Urinary bladder (tissue), 4 donors: ENCODE data around the gene HES5. TPM values are rescaled to one million over a fixed set of nuclear protein-coding genes. Genes with fewer than 3 reads are reported as not detected.

ENCODE experiments used
- DNase-seq: peaks from one replicate; pipeline ENCODE4 v3.0.0-alpha.2; 2015; ENCODE audit errors: extremely low spot score
- H3K27ac ChIP-seq: one replicate; pipeline ENCODE4 v1.5.1; 2013; ENCODE audit warnings: low read depth, mild to moderate bottlenecking, moderate library complexity
- H3K36me3 ChIP-seq: one replicate; pipeline ENCODE4 v1.6.1; 2013; ENCODE audit warnings: mild to moderate bottlenecking, moderate library complexity; ENCODE audit not compliant: insufficient read depth
- H3K4me1 ChIP-seq: one replicate; pipeline ENCODE4 v1.6.1; 2013; ENCODE audit warnings: mild to moderate bottlenecking, moderate library complexity; ENCODE audit not compliant: insufficient read depth
- H3K4me3 ChIP-seq: one replicate; pipeline ENCODE4 v1.5.1; 2013; ENCODE audit warnings: low read depth, low read length
- WGBS: extraction: QIAGEN DNeasy Blood & Tissue Kit; methylation state at CpG from one replicate; pipeline ENCODE4 v1.1.7; 2013; 5-methylcytosine and 5-hydroxymethylcytosine counted together
- polyA plus RNA-seq: library from polyadenylated mRNA; stranded (reverse); fragments of 200-250 nt; gene quantifications from one replicate; pipeline ENCODE4 v1.2.3, GENCODE V29; 2013
- total RNA-seq: library from RNA; depleted of rRNA; stranded (reverse); fragments of >200 nt; gene quantifications from one replicate; pipeline ENCODE4 v1.2.3, GENCODE V29; 2014
- donor health status: healthy with polysubstance abuse.
- donor health status: healthy.

Gene HES5
- total and polyA plus RNA-seq, 2 donors = 0.42 to 2.5 TPM

- Histone ChIP-seq H3K36me3 (peaks cover 22% of the 10 kb centered on the region), H3K4me3 (no peak overlapping the region), H3K27ac (no peak overlapping the region), H3K4me1 (no peaks in the 10 kb centered on the region)
- WGBS = 90% methylated on average over 11 of the region's 11 CpGs
- no peak for DNase-seq
These were observed 14.3 kb downstream of the HES5 start for GRCh38 chr1:2515763-2516080.

DNA sequence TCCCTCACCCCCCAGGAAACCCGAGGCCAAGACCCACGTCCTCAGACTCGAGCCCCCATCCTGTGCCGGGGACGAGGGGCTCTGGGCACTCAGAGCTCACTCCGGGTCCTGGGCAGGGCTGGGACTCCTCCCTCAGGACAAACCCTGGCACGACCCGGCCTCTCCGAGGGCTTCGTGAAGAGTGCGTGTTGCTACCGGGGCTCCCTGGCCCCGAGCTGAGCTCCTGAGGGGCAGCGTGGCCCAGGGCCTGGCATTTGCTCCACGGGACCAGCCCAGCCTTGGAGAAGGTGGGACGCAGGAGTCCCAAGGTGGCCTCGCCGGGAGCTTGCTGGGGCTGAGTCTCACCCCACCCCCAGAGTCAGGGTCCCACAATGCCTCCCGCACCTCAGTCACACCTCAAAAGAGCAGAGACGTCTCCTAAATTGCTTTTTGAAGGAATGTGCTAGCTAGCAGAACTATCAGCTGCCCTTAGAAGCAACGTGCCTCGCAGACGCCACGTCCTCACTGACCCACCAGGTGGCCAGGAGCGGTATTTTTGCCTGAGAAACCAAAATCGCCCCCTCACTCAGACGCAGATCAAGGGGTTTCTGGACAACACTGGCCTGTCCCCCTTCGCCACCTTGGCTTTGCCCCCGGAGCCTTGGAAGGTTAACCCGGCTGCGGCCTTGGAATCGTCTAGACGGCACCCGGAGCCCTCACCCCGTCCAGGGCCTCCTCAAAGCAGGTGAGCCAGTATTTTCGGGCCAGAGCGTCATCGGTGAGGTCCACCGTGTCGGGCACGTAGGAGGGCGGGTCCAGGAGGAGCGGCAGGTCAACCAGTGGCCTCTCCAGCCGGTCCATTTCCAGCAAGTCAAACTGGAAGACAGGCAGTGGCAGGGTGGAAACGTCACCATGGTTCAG is 14.9 kb downstream of the HES5 start:
- Histone ChIP-seq H3K36me3 (peaks cover 25% of the 10 kb centered on the region), H3K4me3 (no peak overlapping the region), H3K4me1 (no peaks in the 10 kb centered on the region), H3K27ac (no peak overlapping the region)
- 91% methylated on average over 45 of the region's 45 CpGs for WGBS
- DNase-seq = no peak

GRCh38 chr1:2513939-2514652 is 16.0 kb downstream of the HES5 start:
- 93% methylated on average over 43 of the region's 43 CpGs for WGBS
- H3K36me3 ChIP-seq = peaks cover 24% of the 10 kb centered on the region
- no peak overlapping the region for H3K4me3 ChIP-seq
- no peak overlapping the region for H3K27ac ChIP-seq
- DNase-seq = no peak
- H3K4me1 ChIP-seq = no peaks in the 10 kb centered on the region

DNA sequence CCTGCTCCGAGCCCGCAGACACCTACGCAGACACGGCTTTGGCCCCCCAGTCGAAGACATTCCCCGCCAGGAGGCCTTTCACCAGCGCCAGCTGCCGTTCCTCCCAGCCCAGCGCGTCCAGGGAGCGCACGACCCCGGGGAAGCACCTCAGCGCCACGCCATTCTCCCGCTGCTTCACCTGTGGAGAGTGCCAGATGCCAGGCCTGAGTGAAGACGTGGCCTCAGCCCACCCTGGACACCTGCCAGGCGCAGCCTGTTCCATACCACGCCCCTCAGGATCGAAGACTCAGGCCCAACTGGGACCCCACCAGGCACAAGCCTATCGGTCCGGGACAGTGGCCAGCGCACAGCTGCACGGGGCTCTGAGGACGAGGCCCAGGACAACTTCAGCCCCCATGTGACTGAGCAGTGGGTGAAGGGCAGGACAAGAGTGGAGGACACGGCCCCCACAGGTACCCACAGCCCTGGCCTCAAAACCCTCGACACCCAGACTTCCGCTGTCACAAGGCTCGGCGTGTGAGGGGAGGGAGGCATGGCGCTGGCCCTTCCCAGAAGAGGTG is 17.1 kb downstream of the HES5 start:
- WGBS = 91% methylated on average over 31 of the region's 31 CpGs
- Histone ChIP-seq H3K27ac (no peak overlapping the region), H3K4me3 (no peak overlapping the region), H3K36me3 (peaks cover 24% of the 10 kb centered on the region), H3K4me1 (no peaks in the 10 kb centered on the region)
- no peak for DNase-seq

DNA sequence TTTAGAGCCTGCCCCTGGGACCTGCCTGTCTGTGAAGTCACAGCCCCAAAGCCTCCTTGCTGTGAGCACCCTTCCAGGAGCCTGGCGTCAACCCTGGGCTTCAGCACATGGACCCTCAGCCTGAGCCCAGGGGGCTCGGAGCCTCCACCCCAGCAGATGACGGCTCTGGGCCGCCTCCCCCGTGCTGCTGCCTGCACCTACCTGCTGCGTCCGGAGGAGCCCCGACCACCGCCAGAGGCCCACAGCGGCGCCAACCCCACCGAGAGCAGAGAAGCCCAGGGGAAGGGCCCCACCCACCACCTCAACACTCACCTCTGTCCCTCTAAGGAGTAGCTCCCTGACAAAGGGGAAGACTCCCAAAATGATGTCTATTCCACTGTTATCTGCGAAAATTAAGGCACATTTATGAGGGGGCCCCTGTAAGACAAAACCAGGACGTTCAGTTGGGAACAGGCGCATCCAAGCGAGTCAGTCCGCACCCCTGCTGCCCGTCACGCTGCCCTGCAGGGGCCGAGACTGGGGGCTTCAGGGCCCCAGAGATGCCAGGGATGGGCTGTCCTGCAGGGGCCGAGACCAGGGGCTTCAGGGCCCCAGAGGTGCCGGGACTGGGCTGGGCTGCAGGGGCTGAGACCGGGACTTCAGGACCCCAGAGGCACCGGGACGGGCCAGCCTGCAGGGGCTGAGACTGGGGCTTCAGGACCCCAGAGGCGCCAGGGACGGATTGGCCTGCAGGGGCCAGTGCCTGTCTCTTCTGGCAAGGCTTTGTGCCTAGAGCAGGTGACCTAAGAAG is 19.5 kb downstream of the HES5 start:
- Histone ChIP-seq H3K27ac (no peak overlapping the region), H3K4me3 (no peak overlapping the region), H3K4me1 (no peaks in the 10 kb centered on the region), H3K36me3 (peaks cover 17% of the 10 kb centered on the region)
- 92% methylated on average over 27 of the region's 27 CpGs for WGBS
- DNase-seq = no peak

- DNase-seq = no peak
- peaks cover 17% of the 10 kb centered on the region for H3K36me3 ChIP-seq
- H3K4me1 ChIP-seq = no peaks in the 10 kb centered on the region
- no peak overlapping the region for H3K4me3 ChIP-seq
- WGBS = 92% methylated on average over 11 of the region's 11 CpGs
- H3K27ac ChIP-seq = no peak overlapping the region
These were observed 20.5 kb downstream of the HES5 start for GRCh38 chr1:2509589-2509988.

DNA sequence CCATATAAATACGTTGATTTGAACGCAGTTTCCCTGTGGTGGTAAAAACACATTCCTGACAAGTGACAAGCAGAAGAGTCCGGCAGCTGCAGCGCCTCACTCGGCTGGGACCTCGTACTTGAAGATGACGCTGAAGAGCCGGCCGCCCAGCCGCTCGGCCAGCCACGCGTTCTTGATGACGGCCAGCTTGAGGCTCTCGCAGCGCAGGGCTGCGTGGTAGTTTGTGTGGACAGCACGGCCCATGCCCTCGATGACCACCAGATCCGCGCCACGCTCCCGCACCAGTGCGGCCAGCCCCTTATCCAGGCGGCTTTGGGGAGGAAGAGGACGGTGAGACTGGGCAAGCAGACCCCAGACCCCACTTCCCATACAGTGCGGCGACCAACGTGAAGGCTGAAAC is 21.3 kb downstream of the HES5 start:
- DNase-seq = no peak
- Histone ChIP-seq H3K36me3 (peaks cover 17% of the 10 kb centered on the region), H3K27ac (no peak overlapping the region), H3K4me1 (no peaks in the 10 kb centered on the region), H3K4me3 (no peak overlapping the region)
- WGBS = 92% methylated on average over 29 of the region's 29 CpGs

GRCh38 chr1:2508180-2508579 is 21.9 kb downstream of the HES5 start:
- no peak for DNase-seq
- H3K4me3 ChIP-seq = no peak overlapping the region
- peaks cover 17% of the 10 kb centered on the region for H3K36me3 ChIP-seq
- H3K27ac ChIP-seq = no peak overlapping the region
- H3K4me1 ChIP-seq = no peaks in the 10 kb centered on the region
- 87% methylated on average over 24 of the region's 24 CpGs for WGBS

DNA sequence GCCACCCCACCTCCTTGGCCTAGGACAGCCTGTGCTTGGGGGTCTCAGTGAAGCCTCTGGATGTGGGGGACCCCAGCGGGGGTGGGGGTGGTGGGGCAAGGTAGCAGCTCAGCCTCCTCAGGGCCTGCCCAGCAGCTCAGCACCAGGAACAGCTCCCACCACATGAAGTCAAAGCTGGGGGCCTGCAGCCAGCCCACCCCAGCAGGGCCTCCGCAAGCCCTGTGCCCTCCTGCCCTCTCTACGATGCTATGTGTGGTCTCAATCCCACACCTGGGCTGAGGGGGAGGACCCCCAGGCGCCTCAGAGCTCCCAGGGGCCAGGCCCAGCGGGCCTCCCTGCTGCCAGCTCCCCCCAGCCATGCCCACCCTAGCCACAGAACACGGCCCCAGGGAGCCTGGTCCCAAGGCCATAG is 22.3 kb downstream of the HES5 start:
- peaks cover 17% of the 10 kb centered on the region for H3K36me3 ChIP-seq
- no peak overlapping the region for H3K4me3 ChIP-seq
- no peak for DNase-seq
- no peaks in the 10 kb centered on the region for H3K4me1 ChIP-seq
- WGBS = 84% methylated on average over 6 of the region's 6 CpGs
- no peak overlapping the region for H3K27ac ChIP-seq

DNA sequence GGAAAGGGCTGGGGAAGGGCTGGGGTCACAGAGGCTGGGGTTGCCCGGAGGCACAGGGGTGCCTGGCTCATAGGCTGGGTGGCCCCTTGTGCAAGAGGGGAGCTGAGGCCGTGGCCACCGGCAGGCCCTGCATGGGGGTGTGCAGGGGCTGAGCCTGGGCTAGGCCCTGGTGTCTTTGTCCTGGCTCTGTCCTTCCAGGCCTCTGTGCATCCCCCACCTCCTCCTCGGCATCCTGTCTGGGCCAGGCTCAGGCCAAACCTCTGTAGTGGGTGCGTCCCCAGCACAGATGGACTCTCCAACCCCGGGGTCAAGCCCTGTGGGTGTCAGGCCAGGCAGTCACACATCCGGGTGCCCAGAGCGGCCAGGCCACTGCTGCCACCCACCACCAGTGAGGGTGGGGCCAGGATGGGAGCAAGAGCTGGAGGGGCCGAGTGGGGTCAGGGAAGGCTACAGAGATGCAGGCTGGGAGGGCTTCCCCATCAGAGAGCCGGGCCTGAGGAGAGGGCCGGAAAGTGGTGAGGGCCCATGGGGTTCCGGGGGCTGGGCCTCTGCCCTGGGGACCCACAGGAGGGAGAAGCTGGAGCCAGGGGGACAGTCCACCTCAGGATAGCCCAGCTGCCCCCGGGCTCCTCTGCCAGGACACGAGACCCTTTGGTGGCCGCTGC is 23.0 kb downstream of the HES5 start:
- Histone ChIP-seq H3K36me3 (peaks cover 17% of the 10 kb centered on the region), H3K4me3 (no peak overlapping the region), H3K4me1 (no peaks in the 10 kb centered on the region), H3K27ac (no peak overlapping the region)
- whole genome bisulfite sequencing = 53% methylated on average over 15 of the region's 15 CpGs
- DNase-seq = no peak

DNA sequence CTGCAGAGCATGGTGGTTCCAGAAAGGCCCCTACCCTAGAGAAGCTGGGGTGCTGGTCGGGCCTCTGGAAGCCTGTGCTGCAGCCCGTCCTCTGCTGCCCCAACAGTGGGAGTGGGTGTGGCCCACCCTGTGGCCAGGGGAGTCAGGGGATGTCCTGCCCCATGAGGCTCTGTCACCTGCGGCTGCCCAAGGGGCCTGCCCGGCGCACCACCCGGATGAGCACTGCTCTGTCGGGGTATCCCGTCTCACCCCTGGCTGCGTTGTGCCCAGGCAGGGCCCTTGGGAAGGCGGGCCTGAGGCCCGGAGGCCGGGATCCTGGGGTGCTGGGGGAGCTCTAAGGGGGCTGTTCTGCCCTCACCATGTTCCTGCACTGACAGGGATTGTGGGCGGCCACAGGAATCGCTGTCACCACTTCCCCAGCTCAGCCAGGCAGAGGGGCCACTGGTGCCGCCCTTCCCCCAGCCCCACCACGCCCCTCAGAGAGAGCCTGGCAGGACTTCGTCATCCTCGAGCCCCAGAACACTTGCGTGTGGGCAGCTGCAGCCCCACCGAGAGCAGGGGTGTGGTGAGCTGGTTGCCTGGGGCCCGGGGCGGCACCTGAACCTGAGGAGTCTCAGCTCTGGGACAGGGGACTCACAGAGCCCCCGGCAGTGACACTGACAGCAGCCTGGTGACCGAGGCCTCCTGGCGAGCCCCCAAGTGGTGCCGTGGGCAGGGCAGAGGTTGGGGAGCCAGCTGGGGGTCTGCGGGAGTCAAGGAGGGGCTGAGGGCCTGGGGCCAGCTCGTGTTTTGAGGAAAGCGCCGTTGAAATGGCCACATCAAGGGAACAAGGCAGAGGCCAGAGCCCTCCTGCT is 23.8 kb downstream of the HES5 start:
- no peak for DNase-seq
- no peak overlapping the region for H3K27ac ChIP-seq
- peaks cover 11% of the 10 kb centered on the region for H3K36me3 ChIP-seq
- no peak overlapping the region for H3K4me3 ChIP-seq
- WGBS = 65% methylated on average over 30 of the region's 30 CpGs
- H3K4me1 ChIP-seq = no peaks in the 10 kb centered on the region

GRCh38 chr1:2505461-2505994 is 24.5 kb downstream of the HES5 start:
- Histone ChIP-seq H3K4me1 (no peaks in the 10 kb centered on the region), H3K36me3 (peaks cover 4% of the 10 kb centered on the region), H3K4me3 (no peak overlapping the region), H3K27ac (no peak overlapping the region)
- 57% methylated on average over 21 of the region's 21 CpGs for WGBS
- no peak for DNase-seq
